Liver (tissue), 9 donors: ENCODE data around the gene GSAP. TPM values are rescaled to one million over a fixed set of nuclear protein-coding genes. Genes with fewer than 3 reads are reported as not detected.
"Not testable (repeated sequence)": the region's sequence is repeated elsewhere in the genome, so short reads cannot be mapped to it uniquely, and the experiment has no call there.

Source experiments
- DNase-seq: peaks from one replicate; pipeline ENCODE4 v3.0.0-alpha.2; 2017; ENCODE audit warnings: low spot score
- H3K27ac ChIP-seq, 2 donors: one replicate each; pipeline ENCODE4 v1.7.0; 2013; ENCODE audit warnings: inconsistent platforms in 2 of 2, low read length in 2 of 2, control low read depth in 1 of 2, low read depth in 1 of 2, mild to moderate bottlenecking in 1 of 2
- H3K27me3 ChIP-seq, 4 donors: one replicate each; pipeline versions ENCODE4 v1.6.1 to v1.7.0; 2013; ENCODE audit warnings: low read length in 3 of 4, inconsistent platforms in 1 of 4, mild to moderate bottlenecking in 1 of 4, moderate library complexity in 1 of 4; ENCODE audit not compliant: control insufficient read depth in 4 of 4, insufficient read depth in 4 of 4
- H3K36me3 ChIP-seq, 4 donors: one replicate each; pipeline versions ENCODE4 v1.6.1 to v1.7.0; 2013; ENCODE audit warnings: low read length in 3 of 4, mild to moderate bottlenecking in 3 of 4, low read depth in 1 of 4, moderate library complexity in 1 of 4; ENCODE audit not compliant: control insufficient read depth in 4 of 4, insufficient read depth in 3 of 4
- H3K4me1 ChIP-seq, 4 donors: one replicate each; pipeline versions ENCODE4 v1.6.1 to v1.7.0; 2013; ENCODE audit warnings: low read length in 3 of 4, mild to moderate bottlenecking in 3 of 4, moderate library complexity in 1 of 4; ENCODE audit not compliant: control insufficient read depth in 4 of 4, insufficient read depth in 4 of 4
- H3K4me3 ChIP-seq, 3 donors: one replicate each; pipeline versions ENCODE4 v1.6.1 to v1.7.0; 2013; ENCODE audit warnings: low read length in 3 of 3, control low read depth in 1 of 3, low read depth in 1 of 3, mild to moderate bottlenecking in 1 of 3
- H3K9ac ChIP-seq, 2 donors: one replicate each; pipeline ENCODE4 v1.7.0; 2013; ENCODE audit warnings: low read length in 2 of 2, mild to moderate bottlenecking in 2 of 2, moderate library complexity in 2 of 2, control low read depth in 1 of 2, low read depth in 1 of 2
- H3K9me3 ChIP-seq, 4 donors: one replicate each; pipeline versions ENCODE4 v1.6.1 to v1.7.0; 2013; ENCODE audit warnings: low read length in 3 of 4; ENCODE audit not compliant: control insufficient read depth in 4 of 4
- EGR1 ChIP-seq, 2 donors: IDR thresholded peaks; 2 replicates each; pipeline ENCODE4 v1.6.1; 2016 to 2018; ENCODE audit warnings: antibody characterized with exemption in 2 of 2, low read depth in 2 of 2
- FOXA1 ChIP-seq: IDR thresholded peaks from 2 replicates; pipeline ENCODE4 v1.6.1; 2016; ENCODE audit warnings: antibody characterized with exemption
- GABPA ChIP-seq, 2 donors: IDR thresholded peaks in 1 of 2; conservative IDR thresholded peaks in 1 of 2; 2 replicates each; pipeline ENCODE4 v1.6.1; 2016; ENCODE audit warnings: antibody characterized with exemption in 2 of 2, mild to moderate bottlenecking in 1 of 2, moderate library complexity in 1 of 2
- HNF4G ChIP-seq: IDR thresholded peaks from 2 replicates; pipeline ENCODE4 v1.6.1; 2016; ENCODE audit warnings: antibody characterized with exemption
- JUND ChIP-seq, 2 donors: IDR thresholded peaks; 2 replicates each; pipeline ENCODE4 v1.6.1; 2016; ENCODE audit warnings: antibody characterized with exemption in 2 of 2
- RXRA ChIP-seq, 2 donors: IDR thresholded peaks; 2 replicates each; pipeline ENCODE4 v1.6.1; 2017 to 2018; ENCODE audit warnings: antibody characterized with exemption in 2 of 2, mild to moderate bottlenecking in 1 of 2
- SP1 ChIP-seq: IDR thresholded peaks from 2 replicates; pipeline ENCODE4 v1.6.1; 2018; ENCODE audit warnings: antibody characterized with exemption, mild to moderate bottlenecking
- TAF1 ChIP-seq: conservative IDR thresholded peaks from 2 replicates; pipeline ENCODE4 v1.6.1; 2016; ENCODE audit warnings: antibody characterized with exemption, mild to moderate bottlenecking
- YY1 ChIP-seq: IDR thresholded peaks from 2 replicates; pipeline ENCODE4 v1.6.1; 2016; ENCODE audit warnings: antibody characterized with exemption, mild to moderate bottlenecking
- WGBS: extraction: QIAGEN DNeasy Blood & Tissue Kit; methylation state at CpG from one replicate; pipeline ENCODE4 v1.1.7; 2013; 5-methylcytosine and 5-hydroxymethylcytosine counted together
- polyA plus RNA-seq, 2 donors: library from polyadenylated mRNA; stranded (reverse) in 1 of 2; unstranded in 1 of 2; fragments of 200-250 nt in 1 of 2; fragments of >200 nt in 1 of 2; fragmentation: Nextera tagmentation in 1 of 2; extraction: Ambion mirVana in 1 of 2; gene quantifications; one replicate each; pipeline versions ENCODE4 v1.2.1 to v1.2.3, GENCODE V29; 2013 to 2015
- total RNA-seq, 2 donors: library from RNA; depleted of rRNA; stranded (reverse); fragments of >200 nt; gene quantifications; one replicate each; pipeline ENCODE4 v1.2.3, GENCODE V29; 2014
- TF ChIP-seq, protein P1 (sequence below): IDR thresholded peaks from 2 replicates; pipeline ENCODE4 v1.6.1; 2016; ENCODE audit warnings: antibody characterized with exemption, mild to moderate bottlenecking
- TF ChIP-seq, protein P2 (sequence below): IDR thresholded peaks from 2 replicates; pipeline ENCODE4 v1.6.1; 2016; ENCODE audit warnings: antibody characterized with exemption
- TF ChIP-seq, protein P3 (sequence below): IDR thresholded peaks from 2 replicates; pipeline ENCODE4 v1.6.1; 2016; ENCODE audit warnings: antibody characterized with exemption
- donor health status: healthy.
- donor health status: healthy.
- donor health status: healthy.
- donor health status: healthy.
- donor health status: healthy.

GSAP gene
- total and polyA plus RNA-seq, 4 donors = 4.1 to 30.9 (median 17.7) TPM

DNA sequence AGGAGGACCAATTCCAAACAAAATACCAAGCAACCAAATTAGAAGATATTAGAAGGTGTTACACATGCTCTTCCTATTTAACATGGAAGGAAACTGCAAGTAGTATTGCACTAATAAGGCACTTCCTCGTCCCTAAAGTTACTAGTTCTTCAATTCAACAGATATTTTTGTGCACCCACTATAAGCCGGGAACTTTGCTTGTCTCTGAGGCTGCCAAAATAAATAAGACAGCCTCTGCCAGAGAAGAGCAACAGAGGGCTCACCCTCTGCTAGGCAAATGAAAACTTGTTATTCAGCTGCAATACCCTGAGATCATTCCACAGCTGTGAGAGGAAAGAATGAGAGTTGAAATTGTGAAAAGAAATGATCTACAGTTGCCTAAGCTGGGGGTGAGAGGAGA is 37.4 kb upstream of the GSAP start (continued):
- TF ChIP-seq, protein P1, sequence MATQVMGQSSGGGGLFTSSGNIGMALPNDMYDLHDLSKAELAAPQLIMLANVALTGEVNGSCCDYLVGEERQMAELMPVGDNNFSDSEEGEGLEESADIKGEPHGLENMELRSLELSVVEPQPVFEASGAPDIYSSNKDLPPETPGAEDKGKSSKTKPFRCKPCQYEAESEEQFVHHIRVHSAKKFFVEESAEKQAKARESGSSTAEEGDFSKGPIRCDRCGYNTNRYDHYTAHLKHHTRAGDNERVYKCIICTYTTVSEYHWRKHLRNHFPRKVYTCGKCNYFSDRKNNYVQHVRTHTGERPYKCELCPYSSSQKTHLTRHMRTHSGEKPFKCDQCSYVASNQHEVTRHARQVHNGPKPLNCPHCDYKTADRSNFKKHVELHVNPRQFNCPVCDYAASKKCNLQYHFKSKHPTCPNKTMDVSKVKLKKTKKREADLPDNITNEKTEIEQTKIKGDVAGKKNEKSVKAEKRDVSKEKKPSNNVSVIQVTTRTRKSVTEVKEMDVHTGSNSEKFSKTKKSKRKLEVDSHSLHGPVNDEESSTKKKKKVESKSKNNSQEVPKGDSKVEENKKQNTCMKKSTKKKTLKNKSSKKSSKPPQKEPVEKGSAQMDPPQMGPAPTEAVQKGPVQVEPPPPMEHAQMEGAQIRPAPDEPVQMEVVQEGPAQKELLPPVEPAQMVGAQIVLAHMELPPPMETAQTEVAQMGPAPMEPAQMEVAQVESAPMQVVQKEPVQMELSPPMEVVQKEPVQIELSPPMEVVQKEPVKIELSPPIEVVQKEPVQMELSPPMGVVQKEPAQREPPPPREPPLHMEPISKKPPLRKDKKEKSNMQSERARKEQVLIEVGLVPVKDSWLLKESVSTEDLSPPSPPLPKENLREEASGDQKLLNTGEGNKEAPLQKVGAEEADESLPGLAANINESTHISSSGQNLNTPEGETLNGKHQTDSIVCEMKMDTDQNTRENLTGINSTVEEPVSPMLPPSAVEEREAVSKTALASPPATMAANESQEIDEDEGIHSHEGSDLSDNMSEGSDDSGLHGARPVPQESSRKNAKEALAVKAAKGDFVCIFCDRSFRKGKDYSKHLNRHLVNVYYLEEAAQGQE = no peak
- TF ChIP-seq HNF4G (no peak), YY1 (no peak)

DNA sequence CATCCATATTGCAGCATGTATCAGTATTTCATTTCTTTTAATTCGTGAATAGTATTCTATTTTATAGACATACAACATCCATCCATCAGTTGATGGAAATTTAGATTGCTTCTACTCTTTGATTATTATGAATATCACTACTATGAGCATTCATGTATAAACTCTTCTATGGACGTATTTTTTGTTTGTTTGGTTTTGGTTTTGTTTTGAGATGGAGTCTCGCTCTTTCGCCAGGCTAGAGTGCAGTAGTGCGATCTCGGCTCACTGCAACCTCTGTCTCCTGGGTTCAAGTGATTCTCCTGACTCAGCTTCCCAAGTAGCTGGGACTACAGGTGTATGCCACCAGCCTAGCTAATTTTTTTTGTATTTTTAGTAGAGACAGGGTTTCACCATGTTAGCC is 35.8 kb upstream of the GSAP start:
- 92% methylated on average over 6 of the region's 6 CpGs for WGBS
- not testable (repeated sequence) for H3K36me3 ChIP-seq, H3K4me1 ChIP-seq, H3K9me3 ChIP-seq, H3K4me3 ChIP-seq, H3K9ac ChIP-seq, DNase-seq, H3K27ac ChIP-seq, H3K27me3 ChIP-seq

DNA sequence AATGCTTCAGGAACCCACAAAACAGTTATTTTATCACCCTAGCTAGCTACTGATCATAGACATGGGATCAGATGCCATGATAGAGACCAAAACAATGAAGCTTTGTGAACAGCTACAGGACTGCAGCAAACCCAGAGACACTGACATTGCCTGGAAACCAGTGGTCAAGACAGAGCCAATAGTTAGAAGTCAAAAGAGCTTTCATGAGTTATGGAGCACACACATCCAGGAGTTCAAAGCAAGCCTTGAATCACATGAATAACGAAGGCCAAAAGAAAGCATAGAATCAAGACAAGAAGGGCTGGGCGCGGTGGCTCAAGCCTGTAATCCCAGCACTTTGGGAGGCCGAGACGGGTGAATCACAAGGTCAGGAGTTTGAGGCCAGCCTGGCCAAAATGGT is 34.5 kb upstream of the GSAP start:
- 96% methylated on average over 5 of the region's 5 CpGs for WGBS
- no peak overlapping the region for H3K9ac ChIP-seq
- TF ChIP-seq YY1 = no peak
- no peak overlapping the region for H3K4me3 ChIP-seq
- peaks cover 0 to 9% (median 3%) of the 10 kb centered on the region in 4 donors for H3K4me1 ChIP-seq
- H3K27ac ChIP-seq = no peak overlapping the region
- H3K9me3 ChIP-seq = no peaks in the 10 kb centered on the region
- no peaks in the 10 kb centered on the region for H3K36me3 ChIP-seq
- H3K27me3 ChIP-seq = no peaks in the 10 kb centered on the region
- DNase-seq = no peak

DNA sequence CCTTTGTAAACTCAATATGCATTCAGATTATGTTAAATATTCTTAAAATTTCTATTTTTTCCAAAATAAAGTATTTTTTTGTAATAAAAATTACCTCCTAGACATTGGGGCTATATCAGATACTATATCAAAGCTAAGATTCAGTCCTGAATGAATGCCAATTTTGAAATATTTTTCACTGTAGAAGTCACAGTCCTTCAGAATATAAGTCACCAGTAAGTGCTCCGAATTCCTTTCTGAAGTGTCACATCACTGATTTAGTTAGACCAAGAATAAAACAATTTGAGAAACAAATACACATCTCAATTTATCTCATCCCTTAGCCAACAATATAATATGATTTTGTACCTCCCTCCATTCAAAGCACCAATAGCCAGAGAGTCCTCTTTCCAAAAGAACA is 33.9 kb upstream of the GSAP start:
- TF ChIP-seq RXRA (IDR thresholded peaks at IDR 0.05) (no peak), TAF1 (no peak), GABPA (IDR thresholded peaks at IDR 0.05 in 1 of 2, conservative IDR thresholded peaks at IDR 0.05 in 1 of 2) (no peak), JUND (IDR thresholded peaks at IDR 0.05) (no peak), EGR1 (IDR thresholded peaks at IDR 0.05; ENCODE audit: low read depth in 2 of 2) (no peak), SP1 (no peak), FOXA1 (no peak), YY1 (no peak)
- TF ChIP-seq, protein P1 = no peak
- TF ChIP-seq, protein P2, sequence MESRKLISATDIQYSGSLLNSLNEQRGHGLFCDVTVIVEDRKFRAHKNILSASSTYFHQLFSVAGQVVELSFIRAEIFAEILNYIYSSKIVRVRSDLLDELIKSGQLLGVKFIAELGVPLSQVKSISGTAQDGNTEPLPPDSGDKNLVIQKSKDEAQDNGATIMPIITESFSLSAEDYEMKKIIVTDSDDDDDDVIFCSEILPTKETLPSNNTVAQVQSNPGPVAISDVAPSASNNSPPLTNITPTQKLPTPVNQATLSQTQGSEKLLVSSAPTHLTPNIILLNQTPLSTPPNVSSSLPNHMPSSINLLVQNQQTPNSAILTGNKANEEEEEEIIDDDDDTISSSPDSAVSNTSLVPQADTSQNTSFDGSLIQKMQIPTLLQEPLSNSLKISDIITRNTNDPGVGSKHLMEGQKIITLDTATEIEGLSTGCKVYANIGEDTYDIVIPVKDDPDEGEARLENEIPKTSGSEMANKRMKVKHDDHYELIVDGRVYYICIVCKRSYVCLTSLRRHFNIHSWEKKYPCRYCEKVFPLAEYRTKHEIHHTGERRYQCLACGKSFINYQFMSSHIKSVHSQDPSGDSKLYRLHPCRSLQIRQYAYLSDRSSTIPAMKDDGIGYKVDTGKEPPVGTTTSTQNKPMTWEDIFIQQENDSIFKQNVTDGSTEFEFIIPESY = no peak
- TF ChIP-seq, protein P3, sequence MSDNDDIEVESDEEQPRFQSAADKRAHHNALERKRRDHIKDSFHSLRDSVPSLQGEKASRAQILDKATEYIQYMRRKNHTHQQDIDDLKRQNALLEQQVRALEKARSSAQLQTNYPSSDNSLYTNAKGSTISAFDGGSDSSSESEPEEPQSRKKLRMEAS = no peak

More for the DNA sequence above, 33.9 kb upstream of the GSAP start:
- Histone ChIP-seq H3K27me3 (no peaks in the 10 kb centered on the region), H3K27ac (no peak overlapping the region), H3K4me1 (peaks cover 0 to 9% (median 3%) of the 10 kb centered on the region in 4 donors), H3K36me3 (no peaks in the 10 kb centered on the region), H3K9ac (no peak overlapping the region), H3K4me3 (no peak overlapping the region), H3K9me3 (no peaks in the 10 kb centered on the region)
- no peak for DNase-seq
- WGBS = 90% methylated on average over 1 of the region's 1 CpG
